ENCODE measurements around the gene ZNF277.
"Not testable (repeated sequence)": the region's sequence is repeated elsewhere in the genome, so short reads cannot be mapped to it uniquely, and the experiment has no call there.

Gene ZNF277

DNA sequence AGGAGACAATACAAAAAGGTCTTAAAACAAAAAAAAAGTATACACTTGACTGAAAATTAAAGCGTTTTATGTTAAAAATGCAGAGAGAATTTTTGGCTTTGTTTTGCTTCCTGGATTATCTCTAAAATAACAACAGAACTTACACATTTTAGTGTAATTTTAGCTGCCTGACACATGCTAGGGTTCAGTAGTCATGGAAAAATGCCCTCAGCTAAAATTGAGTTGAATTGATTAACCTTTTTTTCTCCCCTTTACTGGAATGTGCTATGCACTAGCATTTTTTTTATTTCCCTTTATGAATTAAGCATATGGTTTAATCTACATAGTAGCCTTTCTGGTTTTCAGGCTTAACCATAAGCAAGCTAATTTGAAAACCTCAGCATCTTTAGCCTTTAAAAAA, 89.9 kb downstream of the ZNF277 start:
- no peak for DNase-seq (ENCODE audit: low spot score)

DNA sequence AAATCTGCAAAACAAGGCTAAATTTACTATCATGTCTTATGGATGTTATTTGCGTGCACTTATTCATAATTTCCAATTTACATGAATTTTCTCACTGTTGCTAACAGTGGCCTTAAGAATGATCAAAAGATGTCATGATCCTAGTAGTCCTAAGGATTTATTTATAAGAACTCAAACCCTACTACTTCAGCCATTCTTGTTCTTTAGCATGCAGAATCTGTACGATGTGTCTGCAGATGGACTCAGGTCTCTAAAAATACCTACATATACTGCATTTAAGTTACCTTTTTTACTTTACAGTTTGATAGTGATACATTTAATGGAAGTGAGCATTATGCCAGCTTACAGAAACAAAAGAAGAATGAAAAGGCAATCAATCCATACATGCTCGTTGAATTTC, 91.2 kb downstream of the ZNF277 start:
- no peak for DNase-seq (ENCODE audit: low spot score)

DNA sequence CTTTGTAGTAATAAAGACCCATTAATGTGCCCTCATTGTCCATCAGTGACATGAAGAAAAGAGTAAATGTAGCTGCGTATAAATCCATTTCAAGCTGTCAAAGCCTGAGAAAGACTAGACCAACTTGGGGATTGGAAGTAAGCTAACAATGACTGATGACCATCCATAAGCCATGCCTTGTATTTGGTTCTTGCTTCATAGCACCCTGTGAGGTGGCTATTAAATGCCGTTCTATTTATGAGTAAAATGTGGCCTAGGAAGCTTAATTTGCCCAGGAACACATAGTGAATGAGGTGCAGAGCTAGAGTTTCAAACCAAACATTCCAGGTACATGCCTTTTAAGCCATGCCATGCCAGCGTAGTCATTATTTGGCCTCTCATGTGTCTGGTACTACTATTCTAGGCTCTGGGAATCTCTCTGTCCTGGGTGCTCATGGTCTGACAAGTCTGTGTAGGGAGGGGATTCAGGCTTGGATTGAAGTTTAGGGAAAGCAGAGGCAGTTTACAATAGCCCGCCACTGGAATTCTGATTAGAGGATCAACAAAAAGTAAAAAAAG, 92.1 kb downstream of the ZNF277 start:
- DNase-seq (ENCODE audit: low spot score) = no peak

DNA sequence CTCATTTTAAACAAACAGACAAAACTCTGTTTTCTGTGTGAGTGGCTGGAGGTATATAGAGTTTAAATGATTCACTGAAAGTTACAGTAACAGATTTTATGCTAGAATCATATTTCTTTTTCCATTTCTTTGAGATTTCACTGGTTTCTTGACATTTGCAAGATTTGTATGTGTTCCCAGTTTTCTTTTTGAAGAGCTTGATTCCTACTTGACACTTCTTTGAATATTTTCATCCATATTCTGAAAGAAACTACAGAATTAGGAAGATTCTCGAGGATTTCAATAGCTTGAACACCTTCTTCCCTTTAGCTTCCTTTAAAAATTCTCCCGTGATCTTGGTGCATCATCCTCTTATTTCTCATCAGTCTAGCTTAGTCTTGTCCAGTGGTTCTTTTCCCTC, 93.6 kb downstream of the ZNF277 start:
- no peak for DNase-seq (ENCODE audit: low spot score)

DNA sequence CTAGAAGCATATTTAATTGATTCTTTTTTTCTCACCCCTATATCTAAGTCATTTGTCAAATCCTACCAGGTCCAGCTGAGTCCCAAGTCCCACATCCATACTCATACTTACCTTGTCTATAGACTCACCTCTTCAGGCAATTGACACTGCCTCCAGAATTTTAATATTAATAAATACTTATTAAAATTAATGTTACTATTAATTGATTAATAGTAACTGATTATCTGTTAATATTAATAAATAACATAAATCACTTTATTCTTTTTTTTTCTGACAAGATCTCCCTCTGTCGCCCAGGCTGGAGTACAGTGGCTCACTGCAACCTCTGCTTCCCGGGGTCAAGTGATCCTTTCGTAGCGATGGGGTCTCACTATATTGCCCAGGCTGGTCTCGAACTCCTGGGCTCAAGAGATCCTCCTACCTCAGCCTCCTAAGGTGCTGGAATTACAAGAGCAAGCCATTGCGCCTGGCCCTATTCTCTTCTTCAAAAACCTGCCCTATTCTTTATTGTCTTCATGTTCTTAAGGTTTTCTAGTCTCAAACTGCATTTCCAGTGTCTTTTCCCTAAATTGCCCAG, 94.4 kb downstream of the ZNF277 start:
- no peak for DNase-seq (ENCODE audit: low spot score)

DNA sequence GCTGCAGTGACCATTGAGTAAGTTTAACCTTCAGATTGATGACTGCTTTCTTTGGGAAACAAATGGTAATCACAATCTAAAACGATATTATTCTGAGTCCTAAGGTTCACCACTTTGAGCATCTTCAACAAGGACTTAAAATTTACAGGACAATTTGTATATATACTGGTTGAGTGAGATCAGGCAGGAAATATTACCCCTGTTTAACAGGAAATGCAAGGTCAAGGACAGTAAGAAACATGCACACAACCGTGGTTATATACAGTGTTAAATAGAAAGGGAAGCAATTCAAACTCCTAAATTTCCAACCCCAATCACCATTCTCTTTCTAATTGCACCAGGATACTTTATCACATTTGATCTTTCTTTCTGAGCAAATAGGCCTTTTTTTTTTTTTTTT, 96.1 kb downstream of the ZNF277 start:
- DNase-seq (ENCODE audit: low spot score) = no peak

DNA sequence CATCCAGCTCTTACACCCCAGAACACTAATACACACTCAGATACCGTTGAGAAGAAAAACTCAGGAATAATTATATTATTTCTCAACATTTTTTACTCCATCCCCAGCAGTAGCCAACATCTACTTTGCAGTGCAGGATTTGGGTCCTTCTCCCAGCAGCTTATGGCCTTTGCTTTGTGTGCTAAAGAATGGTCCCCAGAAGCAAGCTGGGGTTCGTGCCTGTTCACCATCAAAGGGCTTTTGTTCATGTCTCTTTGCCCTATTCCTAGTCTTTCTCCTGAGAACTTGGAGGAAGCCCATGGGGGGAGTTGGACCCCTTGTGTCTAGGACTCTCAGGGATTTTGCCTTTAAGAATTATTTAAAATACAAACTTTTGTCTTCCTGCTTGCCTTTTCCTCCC, 100.4 kb downstream of the ZNF277 start:
- DNase-seq (ENCODE audit: low spot score) = no peak

DNA sequence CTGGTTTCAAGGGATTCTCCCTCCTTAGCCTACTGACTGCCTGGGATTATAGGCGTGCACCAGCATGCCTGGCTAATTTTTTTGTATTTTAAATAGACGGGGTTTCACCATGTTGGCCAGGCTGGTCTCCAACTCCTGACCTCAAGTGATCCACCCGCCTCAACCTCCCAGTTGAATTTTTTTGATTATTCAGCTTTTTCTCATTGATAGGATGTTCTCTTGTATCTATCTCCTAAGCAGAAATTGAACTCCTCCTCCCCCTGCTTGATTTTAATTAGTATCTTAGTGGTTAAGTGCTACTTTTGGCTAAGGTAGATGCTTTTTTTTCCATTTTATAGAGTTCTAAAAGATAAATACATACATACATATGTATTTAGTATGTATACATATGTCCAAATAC, 101.0 kb downstream of the ZNF277 start:
- DNase-seq (ENCODE audit: low spot score) = no peak

DNA sequence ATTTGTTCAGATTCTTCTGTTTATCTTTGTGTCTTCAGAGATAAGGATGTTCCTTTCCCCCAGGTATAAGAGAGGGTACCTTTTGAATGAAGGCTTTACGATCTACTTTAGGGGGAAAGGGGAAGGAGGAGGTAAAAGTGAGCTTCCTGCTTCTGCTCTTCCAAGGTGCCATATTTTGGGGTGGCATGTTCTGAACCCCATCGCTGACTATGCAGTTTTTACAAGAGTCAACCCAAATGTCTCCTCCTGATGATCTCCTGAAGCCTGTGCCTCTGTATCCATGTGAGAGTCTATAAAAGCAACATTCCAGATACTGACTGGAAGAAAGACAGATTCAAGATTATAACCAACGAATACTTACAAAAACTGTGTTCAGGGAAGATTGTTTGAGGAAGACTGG, 102.5 kb downstream of the ZNF277 start:
- DNase-seq (ENCODE audit: low spot score) = no peak

DNA sequence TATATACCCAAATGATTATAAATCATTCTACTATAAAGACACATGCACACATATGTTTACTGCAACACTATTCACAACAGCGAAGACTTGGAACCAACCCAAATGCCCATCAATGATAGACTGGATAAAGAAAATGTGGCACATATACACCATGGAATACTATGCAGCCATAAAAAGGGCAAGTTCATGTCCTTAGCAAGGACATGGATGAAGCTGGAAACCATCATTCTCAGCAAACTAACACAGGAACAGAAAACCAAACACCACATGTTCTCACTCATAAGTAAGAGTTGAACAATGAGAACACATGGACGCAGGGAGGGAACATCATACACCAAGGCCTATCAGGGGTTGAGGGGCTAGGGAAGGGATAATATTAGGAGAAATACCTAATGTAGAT, 110.3 kb downstream of the ZNF277 start:
- DNase-seq (ENCODE audit: low spot score) = not testable (repeated sequence)

DNA sequence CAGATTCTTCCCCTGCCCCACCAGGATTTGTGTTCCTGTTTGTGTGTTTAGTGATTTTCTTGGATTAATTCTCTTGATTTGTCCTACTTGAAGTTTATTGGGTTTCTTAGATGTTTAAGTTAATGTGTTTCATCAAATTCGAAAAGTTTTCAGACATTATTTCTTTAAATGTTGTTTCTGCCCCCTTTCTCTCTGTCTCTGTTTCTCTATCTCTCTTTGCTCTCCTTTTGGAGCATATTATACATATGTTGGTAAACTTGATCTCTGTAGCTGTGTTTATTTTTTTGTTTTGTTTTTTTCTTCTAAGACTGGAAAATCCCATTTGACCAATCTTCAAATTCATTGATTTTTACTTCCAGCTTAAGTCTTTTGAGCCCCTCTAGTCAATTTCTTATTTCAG, 115.6 kb downstream of the ZNF277 start:
- DNase-seq (ENCODE audit: low spot score) = no peak

DNA sequence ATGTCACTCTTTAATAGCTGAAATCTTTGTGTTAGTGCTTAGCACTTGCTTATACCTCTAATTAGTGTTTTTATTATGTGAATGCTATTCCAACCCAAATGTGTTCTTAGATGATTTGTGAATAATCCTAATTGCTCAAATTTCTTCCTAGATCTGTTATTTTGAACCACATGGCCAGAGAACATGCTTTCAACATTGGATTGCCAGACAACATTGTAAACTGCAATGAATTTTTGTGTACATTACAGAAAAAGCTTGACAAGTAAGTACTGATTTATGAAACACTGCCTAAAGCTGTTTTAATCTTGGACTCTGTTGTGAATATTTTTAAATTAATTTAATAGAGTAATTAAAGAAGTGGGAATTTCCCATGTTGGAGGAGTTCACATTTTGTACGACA, 121.1 kb downstream of the ZNF277 start:
- no peak for DNase-seq (ENCODE audit: low spot score)

DNA sequence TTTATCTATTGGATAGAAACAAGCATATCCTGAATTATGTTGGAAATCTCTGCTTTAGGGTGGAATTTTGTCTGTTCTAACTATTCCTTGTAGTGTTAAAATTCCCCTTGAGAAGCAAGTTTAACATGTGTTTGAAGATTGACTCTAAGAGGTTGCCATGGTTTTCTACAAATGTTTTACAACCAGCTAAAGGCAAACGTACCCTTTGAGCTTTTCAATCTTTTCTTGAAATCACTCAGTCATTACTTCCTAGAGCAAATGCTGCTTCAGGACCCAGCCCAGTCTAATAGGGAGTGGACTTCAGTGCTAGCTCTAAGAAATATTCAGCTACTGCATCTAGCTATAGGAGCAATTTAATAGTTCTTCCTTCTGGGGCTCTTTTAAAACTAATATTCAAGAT, 125.0 kb downstream of the ZNF277 start:
- DNase-seq (ENCODE audit: low spot score) = no peak

DNA sequence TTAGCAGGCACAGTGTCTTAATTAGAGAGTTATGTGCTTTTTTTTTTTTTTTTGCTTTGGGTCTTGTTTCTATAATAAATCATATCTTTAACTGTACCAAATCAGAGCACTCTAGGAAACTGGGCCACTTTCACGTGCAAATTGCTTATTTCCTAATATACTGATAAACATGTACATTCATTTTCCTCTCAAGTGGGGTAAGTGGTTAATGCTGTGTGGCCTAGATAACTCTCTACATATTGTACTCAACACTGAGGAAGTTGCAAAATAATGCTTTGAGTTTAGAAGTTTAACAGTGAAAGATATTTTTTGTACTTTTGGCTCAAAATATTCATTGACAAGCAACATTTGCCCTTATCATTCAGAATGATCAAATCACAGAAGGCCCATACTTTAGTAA, 127.9 kb downstream of the ZNF277 start:
- no peak for DNase-seq (ENCODE audit: low spot score)

DNA sequence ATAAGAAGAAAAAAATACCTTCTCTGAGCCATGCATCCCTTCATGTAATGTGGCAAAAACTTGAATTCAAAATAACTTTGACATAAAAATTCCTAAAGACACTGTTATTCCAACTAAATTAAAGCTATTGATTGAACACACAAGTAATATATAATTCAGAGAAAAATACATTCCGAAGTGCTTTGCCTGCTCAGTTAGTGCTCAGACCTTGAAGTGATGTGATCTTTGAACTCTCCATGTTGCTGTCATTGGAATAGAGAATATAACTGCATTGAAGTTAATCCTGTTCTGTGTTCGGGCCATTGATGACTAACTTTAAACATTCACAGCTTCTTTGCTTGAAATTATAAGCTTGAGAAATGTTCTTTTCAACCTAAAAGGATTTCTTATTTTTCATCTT, 129.8 kb downstream of the ZNF277 start:
- DNase-seq (ENCODE audit: low spot score) = no peak

DNA sequence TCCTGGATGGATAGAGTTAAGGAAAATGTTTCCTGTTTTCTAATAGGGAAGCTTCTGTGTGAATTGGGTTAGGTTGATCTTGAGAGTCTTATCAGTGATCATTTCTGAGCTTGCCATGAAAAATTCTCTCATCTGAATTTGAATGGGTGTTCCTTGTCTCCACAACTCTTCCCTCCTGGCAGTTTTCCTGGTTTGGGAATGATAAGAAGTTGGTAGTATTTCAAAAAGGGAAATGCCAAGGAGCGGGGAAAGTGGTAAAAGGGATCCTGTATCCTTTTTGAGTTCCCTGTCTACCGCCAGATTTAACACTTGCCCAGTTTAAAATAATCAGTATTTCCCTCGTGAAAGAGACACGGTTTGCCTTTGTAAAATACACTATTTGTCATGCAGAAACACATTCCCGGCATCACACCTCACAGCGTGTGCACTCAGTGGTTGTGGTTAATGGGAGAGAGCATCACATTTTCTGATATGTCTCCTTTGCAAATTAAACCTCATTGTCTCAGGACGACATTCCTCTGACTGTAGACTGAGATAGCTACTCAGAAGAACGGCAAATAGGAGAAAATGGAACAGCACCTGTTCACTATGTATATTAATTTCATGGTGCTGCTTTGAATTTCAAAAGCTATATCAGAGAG, 130.6 kb downstream of the ZNF277 start:
- peak; percentile 29 for DNase-seq (ENCODE audit: low spot score)

DNA sequence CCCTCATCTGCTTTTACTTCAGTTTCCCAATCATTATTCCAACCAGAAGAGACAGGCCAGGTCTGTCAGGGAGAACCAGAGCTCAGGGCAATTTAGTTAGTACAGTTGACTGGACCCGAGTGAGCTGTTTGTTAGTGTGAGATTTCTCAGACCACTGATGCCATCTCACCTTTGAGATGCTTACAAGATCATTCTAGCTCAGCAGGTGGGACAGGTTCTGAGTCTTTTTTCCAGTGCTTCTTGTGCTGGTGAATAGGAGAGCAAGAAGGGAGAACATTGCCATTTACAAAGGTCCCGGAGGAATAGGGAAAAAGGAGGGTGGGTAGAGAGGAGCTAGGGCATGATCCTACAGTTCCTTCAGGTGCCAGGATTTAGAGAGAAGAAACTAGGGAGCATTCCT, 131.4 kb downstream of the ZNF277 start:
- DNase-seq (ENCODE audit: low spot score) = no peak

DNA sequence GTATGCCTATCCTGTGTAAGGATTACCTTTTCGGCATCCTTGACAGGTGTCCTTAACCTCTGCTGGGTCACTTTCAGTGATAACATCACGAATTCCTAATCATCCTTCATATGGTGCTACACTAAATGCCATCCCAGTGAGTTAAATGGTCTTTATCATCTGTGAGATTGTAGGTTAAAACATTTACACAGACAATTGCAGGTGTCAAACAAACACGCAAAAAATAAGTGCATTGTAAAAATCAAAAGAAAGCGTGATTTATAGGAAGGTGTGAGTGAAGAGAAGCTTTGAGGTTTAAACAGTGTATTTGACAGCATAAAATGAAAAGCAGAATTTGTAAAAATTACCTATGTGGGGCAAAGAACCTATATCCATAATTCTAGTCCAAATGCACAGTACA, 132.3 kb downstream of the ZNF277 start:
- no peak for DNase-seq (ENCODE audit: low spot score)

DNA sequence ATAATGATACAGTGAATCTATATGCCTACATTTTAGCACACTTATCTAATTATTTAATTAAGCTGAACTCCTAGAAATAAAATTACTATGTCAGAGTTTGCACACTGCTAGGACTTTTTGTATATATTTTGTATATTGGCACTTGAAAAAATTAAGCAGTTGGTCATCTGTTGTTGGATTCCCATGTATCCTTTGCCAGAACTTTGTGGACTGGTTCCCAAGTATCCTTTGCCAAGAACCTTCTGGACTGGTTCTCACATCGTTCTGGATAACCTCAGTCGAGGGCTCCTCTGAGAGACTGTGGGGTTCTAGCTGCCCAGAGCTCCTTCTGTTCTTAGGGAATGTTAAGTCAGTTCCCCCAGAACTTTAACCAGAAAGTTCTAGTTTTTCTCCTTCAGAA, 135.0 kb downstream of the ZNF277 start:
- no peak for DNase-seq (ENCODE audit: low spot score)

DNA sequence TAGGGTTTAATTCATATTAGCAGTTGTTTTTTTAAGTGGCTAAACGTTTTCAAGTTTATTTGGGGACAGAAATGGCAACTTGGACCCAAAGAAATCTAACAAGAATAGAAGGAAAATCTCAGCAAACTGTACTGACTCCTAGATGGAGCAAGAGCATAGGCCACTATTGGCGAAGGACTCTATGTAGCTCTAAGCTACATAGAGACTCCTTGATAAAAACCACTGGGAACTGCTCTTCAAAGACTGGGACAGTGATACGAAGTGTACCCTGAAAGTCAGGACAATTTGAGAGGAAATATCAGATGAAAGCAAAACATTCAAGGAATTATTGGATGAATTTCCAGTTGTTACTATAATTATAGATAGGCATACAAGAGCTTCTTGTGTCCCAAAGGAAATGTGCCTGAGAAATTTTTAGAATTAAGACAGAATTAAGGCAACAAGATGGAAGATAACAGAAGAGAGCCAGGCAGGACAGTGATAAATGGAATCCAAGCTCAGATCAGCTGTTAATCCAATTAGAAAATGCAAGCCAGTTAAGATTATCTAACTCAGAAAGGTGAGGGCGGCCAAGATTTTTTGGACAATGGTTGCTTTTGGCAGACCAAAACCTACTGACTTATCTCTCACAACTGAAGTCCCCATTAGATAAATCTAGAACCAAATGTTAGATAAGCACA, 140.0 kb downstream of the ZNF277 start:
- DNase-seq (ENCODE audit: low spot score) = no peak

DNA sequence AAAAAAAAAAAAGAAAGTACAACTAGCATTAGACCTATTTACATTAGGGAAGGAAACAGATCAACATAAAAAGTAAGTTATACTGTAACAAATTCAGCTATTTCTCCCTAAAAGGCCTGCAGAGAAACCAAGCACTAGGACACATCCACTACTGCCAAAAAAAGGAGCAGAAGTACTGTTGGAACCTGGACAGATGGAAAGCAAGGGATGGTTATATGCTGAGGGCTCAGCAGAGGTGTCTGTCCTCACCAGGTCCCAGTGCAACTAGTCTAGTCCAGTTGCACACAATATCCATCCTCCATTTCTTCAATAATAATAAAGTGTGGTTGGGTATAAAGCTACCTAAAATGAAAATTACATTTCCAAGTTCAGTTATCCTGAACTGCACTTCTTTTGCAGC, 140.6 kb downstream of the ZNF277 start:
- no peak for DNase-seq (ENCODE audit: low spot score)

DNA sequence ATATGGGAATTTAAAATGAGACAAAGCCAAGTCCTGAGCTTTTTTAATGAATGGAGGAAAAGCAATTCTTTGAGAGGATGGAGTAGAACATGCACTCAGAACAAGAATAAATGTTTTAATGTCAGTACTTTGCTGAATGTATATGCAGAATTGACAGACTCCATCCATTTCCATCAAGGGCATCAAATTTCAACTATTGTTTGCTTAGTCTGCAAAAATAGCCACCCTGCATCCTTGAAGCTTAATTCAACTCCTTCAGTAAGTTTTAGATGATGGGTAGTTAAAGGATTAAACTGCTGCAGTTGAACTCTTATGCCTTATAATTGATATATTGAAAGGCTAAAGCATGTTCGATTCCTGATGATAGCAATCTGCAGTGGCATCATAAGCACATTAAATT, 144.1 kb downstream of the ZNF277 start:
- DNase-seq (ENCODE audit: low spot score) = no peak

DNA sequence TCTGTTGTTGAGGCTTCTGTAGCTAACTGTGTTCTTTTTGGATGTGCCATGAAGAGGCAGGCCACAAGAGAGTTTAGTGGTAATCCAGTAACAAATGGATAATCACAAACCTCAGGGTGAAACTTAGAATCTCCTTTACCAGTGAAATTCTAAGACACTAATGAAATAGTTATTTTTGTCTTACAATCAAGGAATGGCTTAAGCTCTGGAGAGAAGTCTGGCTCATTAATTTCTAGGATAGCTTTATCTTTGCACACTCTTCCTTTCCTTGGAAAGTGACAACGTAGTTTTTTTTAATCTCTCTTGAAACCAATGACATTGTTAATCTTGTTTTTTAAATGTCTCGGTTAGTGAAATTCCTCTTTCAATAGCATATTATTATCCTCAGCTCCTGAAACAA, 150.1 kb downstream of the ZNF277 start:
- no peak for DNase-seq (ENCODE audit: low spot score)

DNA sequence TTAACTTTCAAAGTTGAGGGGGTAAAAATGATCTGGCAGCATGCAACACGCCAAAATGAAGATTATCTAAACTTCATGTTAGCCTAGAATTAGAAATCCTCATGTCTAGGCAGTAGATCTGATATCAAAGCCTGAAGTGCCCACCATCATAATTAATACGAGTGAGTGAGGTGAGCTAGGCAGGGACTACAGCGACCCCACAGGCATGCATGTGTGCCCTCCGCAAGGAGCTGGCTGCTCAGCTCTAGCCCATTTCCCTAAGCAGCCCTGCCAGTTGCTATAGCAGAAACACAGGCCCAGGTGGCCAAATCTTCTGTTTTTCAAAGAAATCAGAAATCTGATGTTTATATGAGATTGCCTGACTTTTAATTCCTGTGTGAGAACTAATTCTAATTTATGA, 150.6 kb downstream of the ZNF277 start:
- DNase-seq (ENCODE audit: low spot score) = peak; percentile 34
